GM19099 (cell line): ENCODE data around the gene TOX4.

Experiments
- POLR2A ChIP-seq: IDR thresholded peaks from 3 replicates; pipeline ENCODE4 v1.6.1; 2011; ENCODE audit warnings: low read depth; ENCODE audit not compliant: insufficient read length; ENCODE audit errors: extremely low read depth

TOX4 gene

DNA sequence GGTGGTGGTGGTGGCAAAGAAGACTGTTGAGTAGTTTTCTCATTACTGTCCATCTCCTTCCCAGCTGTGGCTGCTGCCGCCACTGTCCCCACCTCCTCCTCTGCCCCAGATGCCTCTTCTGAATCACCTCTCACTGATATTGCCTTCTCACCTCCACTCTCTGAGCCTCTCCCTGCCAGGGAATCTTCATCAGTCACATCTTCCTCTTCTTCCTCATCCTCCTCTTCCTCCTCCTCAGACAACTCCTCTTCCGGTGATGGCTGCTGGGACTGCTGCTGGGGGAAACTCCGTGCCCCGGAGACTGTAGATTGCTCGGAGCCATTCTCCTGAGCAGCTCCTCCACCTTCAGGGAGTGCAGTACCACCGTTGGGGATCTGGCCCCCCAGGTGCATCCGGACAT, 46.2 kb downstream of the TOX4 start:
- TF ChIP-seq POLR2A = no peak

DNA sequence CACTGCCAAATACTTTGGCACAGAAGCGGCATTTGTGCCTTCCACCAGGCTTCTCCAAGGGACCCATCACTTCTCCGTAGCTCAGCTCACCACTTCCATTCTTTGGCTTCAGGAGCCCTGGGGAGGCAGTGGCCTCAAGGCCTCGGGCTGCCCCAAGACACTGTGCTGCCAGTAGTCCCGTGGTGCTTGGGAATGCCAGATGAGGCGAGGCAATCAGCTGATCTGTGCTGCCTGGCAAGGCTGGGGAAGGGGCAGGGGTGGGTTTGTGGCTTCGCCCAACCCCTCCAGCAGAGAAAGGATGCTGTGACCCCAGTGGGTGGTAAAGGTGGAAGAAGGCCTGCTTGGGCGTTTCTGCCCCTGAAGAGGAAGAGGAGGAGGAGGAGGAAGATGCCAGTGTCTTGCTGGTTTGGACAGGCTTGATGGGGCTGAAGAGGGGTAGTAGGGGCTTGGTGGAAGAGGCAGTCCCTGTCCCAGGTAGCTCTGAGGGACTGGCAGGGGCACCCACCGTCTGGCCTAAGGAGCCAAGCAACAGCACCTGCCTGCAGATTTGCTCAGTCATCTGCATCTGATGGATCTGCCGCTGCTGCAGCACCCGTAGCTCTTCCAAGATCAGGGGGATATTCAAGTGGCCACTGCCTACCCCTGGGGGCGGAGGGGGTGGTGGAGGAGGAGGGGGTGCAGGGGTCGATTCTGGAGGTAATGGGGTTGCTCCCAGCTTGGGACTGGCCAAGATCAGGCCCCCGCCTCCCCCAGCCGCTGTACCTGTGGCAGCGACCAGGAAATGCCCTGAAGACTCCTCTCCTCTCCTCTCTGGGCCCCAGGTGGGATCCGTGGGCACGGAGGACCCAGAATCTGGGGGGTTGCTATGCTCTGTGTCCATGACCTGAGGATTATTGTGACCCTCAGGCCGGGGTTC, 47.8 kb downstream of the TOX4 start:
- TF ChIP-seq POLR2A = no peak

DNA sequence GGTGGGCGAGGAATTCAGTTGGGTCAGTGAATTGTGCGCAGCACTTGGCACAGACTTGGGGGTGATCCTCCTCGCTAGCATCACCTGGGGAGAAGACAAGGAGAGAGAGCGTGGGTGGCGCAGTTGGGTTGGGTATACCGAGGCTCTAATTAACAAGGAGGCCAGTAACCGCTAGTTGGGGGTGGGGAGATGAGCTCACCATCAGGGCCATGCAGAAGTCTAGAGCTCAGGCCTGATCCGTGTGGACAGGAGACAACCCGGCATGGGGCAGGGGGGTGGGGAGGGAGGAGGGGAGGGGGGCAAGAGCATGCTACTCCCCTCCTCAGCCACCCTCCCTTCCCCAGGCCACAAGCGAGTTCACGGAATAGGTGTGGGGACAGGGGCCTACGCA, 48.6 kb downstream of the TOX4 start:
- no peak for TF ChIP-seq POLR2A

DNA sequence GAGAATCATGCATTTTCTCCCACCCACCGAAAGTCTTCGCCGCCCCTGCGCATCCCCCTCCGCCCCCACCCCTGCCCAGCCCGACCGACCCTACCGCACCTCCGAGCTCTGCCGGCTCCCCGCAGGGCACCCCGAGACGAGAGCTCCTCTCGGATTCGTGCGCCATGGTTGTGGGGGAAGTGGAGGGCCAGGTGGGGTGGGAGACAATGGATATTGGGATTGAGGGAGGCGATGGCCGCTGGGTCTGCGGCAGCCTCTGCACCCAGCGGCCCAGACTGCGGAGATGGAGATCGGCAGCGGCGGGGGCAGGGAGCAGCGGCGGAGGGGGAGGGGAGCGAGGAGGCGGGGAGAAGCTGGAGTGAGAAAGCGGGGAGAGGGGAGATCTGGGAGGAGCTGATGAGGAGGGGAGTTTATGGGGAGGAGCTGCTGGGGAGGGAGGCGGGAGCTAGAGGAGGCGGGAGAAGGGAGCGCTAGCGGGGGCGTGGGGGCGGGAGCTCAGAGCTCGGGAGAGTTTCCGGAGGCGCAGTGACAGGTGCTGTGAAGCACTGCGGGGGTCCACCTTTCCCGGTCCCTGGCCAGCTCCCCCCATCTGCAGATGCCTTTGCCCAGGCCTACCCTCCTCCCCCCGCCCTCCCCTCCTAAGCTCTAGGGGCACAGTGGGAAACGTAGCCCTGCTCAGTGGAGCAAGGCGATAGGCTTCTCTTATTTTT, 49.1 kb downstream of the TOX4 start, which contains the start of gene SALL2:
Gene SALL2, minus strand, starts transcription at position 385 of the 710 bp plus-strand sequence. Its CDS starts 219 bp downstream, at position 166.
- peak; percentile 25 for TF ChIP-seq POLR2A

DNA sequence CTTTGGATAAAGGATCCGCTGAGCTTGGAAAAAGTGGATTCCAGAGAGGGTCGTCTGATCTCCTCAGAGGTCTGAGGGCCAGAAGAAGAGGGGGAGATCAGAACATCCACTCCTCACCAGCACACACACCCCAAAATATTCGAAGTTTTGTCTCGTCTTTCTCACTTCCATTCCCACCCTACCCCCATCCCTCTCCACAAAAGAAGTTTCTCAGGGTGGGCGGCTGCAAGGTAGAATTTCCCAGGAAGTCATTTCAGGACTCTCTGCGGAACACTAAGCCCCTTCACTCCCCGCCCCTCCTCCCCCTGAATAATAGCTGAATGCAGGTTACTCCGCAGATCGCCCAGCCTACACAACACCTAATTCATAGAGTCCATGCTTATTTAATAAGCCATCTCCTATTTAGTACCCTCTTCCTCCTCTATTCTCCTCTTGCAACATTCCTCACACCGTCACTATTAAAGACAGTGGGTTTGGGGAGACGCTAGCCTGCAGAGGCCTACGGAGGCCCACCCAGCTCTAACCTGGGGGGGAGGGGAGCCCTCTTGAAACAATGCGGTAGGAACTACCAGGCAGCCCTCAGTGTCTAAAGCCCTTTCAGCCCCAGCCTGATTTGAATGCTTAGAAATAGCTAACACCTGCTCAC, 49.8 kb downstream of the TOX4 start:
- no peak for TF ChIP-seq POLR2A

DNA sequence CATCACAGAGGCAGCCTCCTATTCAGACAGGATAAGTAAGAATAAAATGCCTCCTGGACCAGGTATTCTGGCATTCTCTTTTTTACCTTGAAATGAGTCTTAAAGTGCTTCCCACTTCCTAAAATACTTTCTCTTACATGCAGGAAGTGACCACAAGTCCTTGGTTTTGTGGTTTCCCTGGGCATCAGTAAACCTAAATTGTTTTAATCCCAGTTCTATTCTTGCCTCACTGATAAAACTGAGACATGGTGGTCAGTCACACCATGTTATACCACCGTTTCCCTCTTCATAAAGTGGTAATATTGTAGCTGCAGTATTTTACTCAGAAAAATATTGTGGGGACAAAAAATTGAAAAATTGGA, 50.3 kb downstream of the TOX4 start:
- no peak for TF ChIP-seq POLR2A

DNA sequence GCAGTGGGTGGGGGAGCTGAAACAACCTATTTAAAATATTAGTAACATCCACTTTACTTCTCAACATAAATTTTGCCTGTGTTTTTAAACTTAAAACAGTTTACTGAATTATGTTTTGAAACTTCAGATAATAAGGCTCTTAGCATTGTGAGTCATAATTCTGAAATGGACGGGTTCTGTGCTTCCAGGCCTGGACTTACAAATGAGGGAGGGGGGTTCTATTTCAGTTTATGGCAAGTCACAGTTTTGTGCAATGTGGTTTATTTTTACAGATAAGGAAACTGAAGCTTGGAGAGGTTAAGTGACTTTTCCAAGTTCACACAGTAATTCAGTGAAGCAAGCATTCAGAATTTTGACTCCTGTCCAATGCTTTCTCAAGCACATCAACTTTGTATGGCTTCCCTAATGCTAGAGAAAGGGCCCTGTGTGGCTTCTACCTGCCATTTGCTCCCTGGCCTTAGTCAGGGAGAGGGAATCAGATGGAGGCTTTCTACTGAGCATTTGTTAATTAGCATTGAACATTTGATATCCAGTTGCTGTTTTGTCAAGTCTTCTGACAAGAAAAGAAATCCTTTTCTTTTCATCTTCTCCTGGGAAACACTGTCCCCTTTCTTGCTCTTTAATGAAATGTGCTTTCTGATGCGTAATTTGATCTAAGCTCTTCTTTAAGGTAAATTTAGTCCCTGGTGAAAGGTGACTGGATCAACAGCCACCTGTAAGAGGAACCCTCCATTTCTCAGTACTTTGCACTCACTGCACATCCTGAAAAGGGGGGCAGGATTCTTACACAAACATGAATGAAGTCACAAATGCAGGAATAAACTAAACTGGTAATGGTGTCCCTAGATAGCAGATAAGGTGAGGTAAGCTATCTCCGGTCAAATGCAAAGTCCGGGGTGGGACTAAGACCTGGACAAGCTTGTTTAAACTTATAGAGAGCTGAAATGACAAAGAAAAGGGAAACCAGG, 51.7 kb downstream of the TOX4 start:
- no peak for TF ChIP-seq POLR2A

DNA sequence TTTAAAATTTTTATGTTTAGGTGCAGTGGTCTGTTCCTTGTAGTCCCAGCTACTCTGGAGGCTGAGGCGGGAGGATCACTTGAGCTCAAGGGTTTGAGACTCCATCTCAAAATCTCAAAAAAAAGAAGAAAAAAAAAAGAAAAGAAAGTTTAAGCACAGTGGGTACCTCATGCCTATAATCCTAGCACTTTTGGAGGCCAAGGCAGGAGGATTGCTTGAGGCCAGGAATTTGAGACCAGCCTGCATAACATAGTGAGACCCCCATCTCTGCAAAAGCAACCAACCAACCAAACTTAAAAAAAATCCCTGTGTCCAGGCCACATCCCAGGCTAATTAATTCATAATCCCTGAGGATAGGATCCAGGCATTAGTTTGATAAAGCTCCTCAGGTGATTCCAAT, 52.5 kb downstream of the TOX4 start:
- no peak for TF ChIP-seq POLR2A

DNA sequence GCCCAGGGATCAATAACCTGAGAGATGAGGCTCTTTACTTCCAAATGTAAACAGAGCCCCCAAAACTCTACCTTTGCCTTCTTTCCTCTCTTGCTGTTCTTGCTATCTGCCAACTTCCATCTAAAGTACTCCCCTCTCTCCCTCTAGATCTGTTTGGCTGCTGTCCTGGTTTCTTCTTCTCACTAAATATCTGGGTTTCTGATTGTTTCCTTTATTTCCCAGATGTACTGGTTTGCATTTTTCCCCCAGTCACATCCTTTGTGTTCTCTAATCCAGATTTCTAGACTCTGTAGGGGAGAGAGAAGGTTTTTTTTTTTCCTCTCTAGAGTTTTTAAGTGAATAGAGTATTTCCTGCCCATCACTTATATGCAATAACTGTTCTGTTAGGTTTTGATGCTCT, 56.3 kb downstream of the TOX4 start:
- no peak for TF ChIP-seq POLR2A

DNA sequence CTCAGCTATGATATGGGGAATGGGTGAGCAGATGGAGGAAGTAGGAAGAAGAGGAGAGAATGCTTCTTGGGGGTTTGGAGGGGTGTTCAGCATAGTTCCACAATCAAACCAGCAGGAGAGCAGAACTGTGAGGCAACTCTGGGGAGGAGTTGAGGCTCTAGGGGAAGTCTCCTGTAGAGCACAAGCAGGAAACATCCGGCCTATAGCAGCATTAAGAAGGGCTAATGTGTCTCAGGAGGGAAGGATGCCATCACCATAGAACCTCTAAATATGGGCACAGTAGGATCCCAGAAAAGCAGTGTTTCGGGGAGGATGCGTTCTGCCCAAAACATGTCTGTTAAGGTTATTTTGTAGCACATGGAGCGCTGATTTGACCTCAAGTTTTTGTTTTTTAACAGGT, 57.6 kb downstream of the TOX4 start:
- TF ChIP-seq POLR2A = no peak

DNA sequence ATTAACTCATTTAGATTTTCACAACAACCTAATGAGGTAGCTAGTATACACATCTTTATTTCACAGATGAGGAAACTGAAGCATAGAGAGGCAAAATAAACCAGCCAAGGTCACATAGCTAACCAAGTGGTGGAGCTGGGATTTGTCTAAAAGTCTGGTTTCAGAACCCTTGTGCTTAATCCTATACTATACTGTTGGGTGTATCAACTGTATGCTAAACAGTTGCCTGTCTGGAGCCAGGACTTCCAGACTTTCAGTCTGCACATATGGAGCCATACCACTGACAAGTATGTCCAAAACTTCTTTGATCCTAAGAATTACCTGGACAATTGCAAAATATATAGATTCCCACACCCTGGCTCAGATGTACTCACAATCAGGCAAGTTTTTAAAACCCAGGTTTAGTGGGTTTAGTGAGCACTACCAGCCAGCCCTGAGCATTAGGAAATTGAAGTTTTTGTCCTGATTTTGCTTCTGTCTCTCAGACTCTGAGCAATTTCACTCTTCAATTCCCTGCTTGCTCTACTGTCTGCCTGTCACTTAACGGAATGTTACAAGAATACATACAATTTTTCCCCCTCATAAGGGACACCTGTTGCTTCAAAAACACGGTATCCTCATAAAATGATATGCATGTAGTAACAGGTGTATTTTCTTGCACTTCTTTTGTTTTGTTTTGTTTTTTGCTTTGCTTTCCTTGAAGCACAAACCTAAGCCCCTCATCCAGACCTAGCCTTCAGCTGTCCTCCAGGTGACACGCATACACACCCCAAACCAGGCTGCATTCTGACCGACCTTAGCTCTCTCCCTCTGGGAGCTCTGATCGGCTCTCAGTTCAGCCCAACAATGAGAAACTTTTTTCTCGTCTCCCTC, 58.8 kb downstream of the TOX4 start:
- no peak for TF ChIP-seq POLR2A

DNA sequence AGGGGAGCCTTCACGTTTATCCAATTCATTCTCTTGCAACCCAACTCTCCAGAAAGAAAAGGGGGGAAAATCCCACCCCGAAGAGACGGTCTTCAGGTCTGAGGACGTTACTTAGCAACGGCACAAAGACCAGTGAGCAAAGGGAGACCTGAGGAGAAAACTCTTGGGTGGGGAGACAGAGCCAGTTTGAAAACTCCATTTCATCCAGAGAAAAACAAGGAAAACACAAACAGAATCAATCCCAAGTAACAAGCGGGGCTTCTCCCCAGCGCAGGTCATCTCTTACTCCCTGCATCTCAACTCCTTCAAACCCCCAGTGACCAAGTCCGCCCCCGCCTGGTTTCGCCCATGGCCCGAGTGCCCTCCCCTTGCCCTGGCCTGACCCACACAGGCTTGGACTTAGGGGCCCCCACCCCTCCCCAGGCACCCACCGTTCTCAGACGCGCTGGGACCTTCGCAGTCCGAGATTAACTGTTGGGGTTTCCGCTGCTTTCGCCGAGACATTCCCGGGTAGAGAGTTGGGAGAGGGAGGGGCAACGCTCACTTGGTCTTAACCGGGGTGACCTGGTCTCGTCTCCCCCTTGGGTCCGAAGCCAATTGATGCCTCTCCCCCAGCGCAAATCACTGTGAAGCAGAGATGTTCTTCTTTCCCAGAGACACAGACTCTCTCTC, 59.6 kb downstream of the TOX4 start:
- TF ChIP-seq POLR2A = no peak

DNA sequence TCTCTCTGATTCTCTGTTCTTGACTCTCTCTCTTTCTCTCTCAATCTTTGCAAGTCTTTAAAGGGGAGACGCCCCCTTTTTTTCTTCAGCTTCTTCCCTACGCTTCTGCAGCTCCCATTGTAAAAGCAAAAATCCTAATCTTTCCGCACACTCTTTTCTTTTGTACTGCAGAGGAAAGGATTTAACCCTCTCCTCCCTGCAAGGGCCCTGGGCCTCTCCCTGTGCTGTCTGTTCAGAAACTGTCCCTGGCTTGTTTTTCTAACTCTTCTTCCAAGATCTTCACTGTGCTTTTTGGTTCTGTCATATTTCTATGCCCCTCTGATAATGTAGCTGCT, 60.1 kb downstream of the TOX4 start:
- no peak for TF ChIP-seq POLR2A

DNA sequence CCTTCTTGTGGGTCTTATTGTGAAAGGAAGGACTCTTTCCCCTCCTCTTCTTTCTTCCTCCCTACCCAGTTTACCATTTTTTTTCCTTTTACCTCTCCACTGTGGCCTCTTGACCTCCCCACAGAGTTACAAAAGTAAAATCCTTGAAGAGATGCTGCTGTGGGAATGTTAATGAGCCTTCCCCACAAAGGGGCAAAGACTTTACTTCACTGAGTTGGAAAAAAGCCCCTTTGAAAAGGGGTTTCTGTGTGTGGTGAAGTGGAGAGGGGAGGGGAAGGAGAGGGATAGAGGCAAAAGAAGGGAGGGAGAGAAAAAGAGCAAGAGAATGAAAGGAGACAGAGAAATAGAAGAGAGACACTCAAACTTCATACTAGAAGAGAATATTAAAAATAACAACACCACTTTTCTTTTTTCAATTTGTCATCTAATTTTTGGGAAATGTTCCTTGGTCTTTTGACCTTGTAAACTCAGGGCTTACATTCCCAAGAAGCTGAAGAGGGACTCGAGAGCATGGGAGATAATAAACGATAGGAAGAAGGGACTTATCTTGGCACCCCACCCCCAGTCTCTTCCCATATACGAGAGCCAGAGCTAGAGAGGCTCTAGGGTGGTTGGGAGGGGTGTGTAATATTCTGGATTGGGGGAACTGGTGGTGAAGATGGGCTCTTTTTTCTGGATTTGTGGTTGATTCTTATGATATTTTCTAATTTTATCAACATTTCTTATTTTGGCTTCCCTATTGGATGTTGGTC, 62.4 kb downstream of the TOX4 start:
- TF ChIP-seq POLR2A = no peak
